SK-N-SH treated with all-trans-retinoic acid at 6 μM for 48 hours (cell line): ENCODE measurements around the gene OR5M8.

Experiments
- ZC3H10 ChIP-seq: fragments of 250-450 bp; sonication (Bioruptor Pico); IDR thresholded peaks from 2 replicates; pipeline ENCODE4 v1.5.1; 2021; ENCODE audit warnings: mild to moderate bottlenecking, moderate library complexity
- ZFP30 ChIP-seq: fragments of 450-650 bp; formaldehyde crosslinking; IDR thresholded peaks from 2 replicates; pipeline ENCODE4 v1.5.0; 2022; ENCODE audit warnings: mild to moderate bottlenecking, moderate library complexity
- ZNF8 ChIP-seq: fragments of 450-650 bp; formaldehyde crosslinking; IDR thresholded peaks from 2 replicates; pipeline ENCODE4 v1.5.0; 2020; ENCODE audit warnings: mild to moderate bottlenecking, moderate library complexity
- TF ChIP-seq, protein P1 (sequence below): fragments of 250-450 bp; sonication (Bioruptor Pico); IDR thresholded peaks from 2 replicates; pipeline ENCODE4 v1.5.1; 2021; ENCODE audit warnings: mild to moderate bottlenecking, moderate library complexity

GRCh38 chr11:56513280-56513679 is 22.1 kb upstream of the OR5M8 start:
- no peak for TF ChIP-seq ZFP30 (CRISPR knock-in tag)
- TF ChIP-seq ZC3H10 (CRISPR knock-in tag): no peak
- TF ChIP-seq ZNF8 (CRISPR knock-in tag): no peak
- TF ChIP-seq, protein P1, sequence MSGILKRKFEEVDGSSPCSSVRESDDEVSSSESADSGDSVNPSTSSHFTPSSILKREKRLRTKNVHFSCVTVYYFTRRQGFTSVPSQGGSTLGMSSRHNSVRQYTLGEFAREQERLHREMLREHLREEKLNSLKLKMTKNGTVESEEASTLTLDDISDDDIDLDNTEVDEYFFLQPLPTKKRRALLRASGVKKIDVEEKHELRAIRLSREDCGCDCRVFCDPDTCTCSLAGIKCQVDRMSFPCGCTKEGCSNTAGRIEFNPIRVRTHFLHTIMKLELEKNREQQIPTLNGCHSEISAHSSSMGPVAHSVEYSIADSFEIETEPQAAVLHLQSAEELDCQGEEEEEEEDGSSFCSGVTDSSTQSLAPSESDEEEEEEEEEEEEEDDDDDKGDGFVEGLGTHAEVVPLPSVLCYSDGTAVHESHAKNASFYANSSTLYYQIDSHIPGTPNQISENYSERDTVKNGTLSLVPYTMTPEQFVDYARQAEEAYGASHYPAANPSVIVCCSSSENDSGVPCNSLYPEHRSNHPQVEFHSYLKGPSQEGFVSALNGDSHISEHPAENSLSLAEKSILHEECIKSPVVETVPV (CRISPR knock-in tag): no peak
